ENCODE measurements around the gene DARS1.

DNA sequence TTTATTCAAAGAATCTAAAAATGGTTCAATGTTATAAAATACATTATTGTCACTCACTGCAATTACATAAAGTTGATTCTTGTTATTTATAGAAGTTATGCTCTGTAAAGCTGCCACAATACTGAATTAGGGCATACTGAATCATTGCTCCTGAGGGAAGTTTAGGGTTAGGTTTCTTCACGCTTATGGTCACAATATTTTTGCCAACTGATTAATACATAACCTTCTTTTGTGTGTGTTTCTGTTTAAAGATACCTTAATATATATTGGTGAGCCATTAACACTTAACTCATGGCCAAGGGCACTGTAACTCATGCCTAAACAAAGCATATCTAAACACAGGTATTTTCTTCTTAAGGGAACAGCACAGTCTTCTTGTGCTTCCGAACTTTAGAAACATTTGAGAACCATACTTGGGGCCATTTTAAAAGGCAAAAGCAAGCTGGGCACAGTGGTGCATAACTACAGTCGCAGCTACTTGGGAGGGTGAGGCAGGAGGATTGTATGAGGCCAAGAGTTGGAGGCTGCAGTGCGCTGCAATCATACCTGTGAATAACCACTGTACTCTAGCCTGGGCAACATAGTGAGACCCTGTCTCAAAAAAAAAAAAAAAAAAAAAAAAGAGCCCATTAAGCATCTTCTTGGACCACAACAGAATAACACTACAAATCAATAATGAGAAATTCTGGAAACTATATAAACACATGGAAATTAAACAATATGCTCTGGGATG, 15.6 kb downstream of the DARS1 start:
- TF ChIP-seq CTCF (IDR thresholded peaks at IDR 0.05): no peak
- no peak for TF ChIP-seq EZH2 (IDR thresholded peaks at IDR 0.05; ENCODE audit: borderline replicate concordance, insufficient read depth, low read depth, low read length, poor library complexity, severe bottlenecking)

Measured in B cell (primary cell).